SU-DHL-6 (cell line): Measurements from ENCODE around the gene MAP10.

Experiments used
- CTCF ChIP-seq: fragments of 200-600 bp; sonication (generic); IDR thresholded peaks from one replicate; pipeline ENCODE4 v1.5.1; 2017; ENCODE audit warnings: antibody characterized with exemption, mild to moderate bottlenecking, low read length, moderate library complexity; ENCODE audit not compliant: insufficient read depth, poor library complexity, severe bottlenecking
- EZH2phosphoT487 ChIP-seq: fragments of 200-600 bp; sonication (generic), shearing (Covaris generic); conservative IDR thresholded peaks from 2 replicates; pipeline ENCODE4 v1.6.1; 2018; ENCODE audit warnings: mild to moderate bottlenecking, antibody characterized with exemption, low read length, moderate library complexity, mixed read lengths

DNA sequence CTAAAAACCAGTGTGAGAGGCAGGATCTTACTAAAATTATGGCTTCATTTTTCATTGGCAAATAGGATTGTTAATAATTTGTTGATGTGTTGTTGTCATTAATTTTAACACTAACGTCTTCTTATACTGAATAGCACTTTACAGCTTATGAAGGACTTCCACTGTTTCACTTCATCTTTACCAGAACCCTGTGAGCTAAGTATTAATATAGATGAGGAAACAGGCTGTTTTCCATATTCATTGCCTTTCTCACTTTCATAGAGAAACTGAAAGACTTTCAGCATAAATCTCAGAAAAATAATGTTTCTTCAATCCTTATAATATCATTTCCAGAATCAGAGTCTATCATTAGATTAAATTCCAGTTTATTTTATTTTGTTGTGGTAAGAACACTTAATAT is 8.5 kb downstream of the MAP10 start:
- TF ChIP-seq CTCF (no peak), EZH2phosphoT487 (no peak)
